K562 (cell line): ENCODE results near the gene GREB1. TPM values are rescaled to one million over a fixed set of nuclear protein-coding genes. Genes with fewer than 3 reads are reported as not detected.

ENCODE experiments used
- ATAC-seq: fragments of 200-7000 bp; cut with Tn5 transposase; 3 replicates; pipeline ENCODE4 v1.9.1; 2020; ENCODE audit warnings: moderate library complexity
- BruUV-seq: library from RNA; stranded (reverse); fragments of 400-500 nt; replicated peaks from 2 replicates; lab custom pipeline; 2021; lab: Mats Ljungman, UMichigan
- CTCF ChIA-PET: fragments of 300-600 bp; formaldehyde crosslinking; extraction: SDS; loops from one replicate; lab custom pipeline; 2021; ENCODE audit warnings: low intra/inter-chr PET ratio; lab: Yijun Ruan, JAX
- POLR2A ChIA-PET: fragments of 300-600, 350-650 bp; sonication (Branson Sonifier 250); formaldehyde crosslinking; extraction: SDS; loops from one replicate; lab custom pipeline; 2021; ENCODE audit warnings: antibody characterized with exemption, inconsistent platforms; lab: Yijun Ruan, JAX
- DNase-seq, 4 experiments: peaks; one replicate each; pipeline versions ENCODE4 v3.0.0 to v3.0.0-alpha.2; 2011 to 2018; ENCODE audit warnings: low spot score in 3 of 4, mixed read lengths in 3 of 4; ENCODE audit errors: extremely low read depth in 1 of 4
- FAIRE-seq: peaks from 2 replicates; lab custom pipeline; 2011; peaks lifted over from hg19 to GRCh38; lab: Jason Lieb, UNC
- H2AFZ ChIP-seq: 2 replicates; pipeline ENCODE4 v1.6.0; 2011; ENCODE audit warnings: low read depth, low read length, control low read depth, inconsistent platforms
- H3K27ac ChIP-seq: fragments of 200-600 bp; 3 replicates; pipeline ENCODE4 v1.8.0; 2011; ENCODE audit warnings: low read depth, mild to moderate bottlenecking, control low read depth, inconsistent platforms, low read length, moderate library complexity, mixed read lengths; ENCODE audit errors: extremely low read depth
- H3K27me3 ChIP-seq, 2 experiments: fragments of 300-600 bp in 1 of 2; 2 replicates in 1 of 2; 3 replicates in 1 of 2; pipeline versions ENCODE4 v1.6.0 to v1.8.0; 2011; ENCODE audit warnings: inconsistent platforms in 2 of 2, low read length in 2 of 2, mild to moderate bottlenecking in 1 of 2, mixed read lengths in 1 of 2, moderate library complexity in 1 of 2; ENCODE audit not compliant: control insufficient read depth in 2 of 2, insufficient read depth in 2 of 2
- H3K36me3 ChIP-seq: fragments of 300-600 bp; 3 replicates; pipeline ENCODE4 v1.8.0; 2011; ENCODE audit warnings: mild to moderate bottlenecking, low read length, inconsistent platforms; ENCODE audit not compliant: control insufficient read depth, insufficient read depth
- H3K4me1 ChIP-seq, 2 experiments: fragments of 200-600 bp in 1 of 2; replicated peaks in 1 of 2; 2 replicates in 1 of 2; 3 replicates in 1 of 2; pipeline versions ENCODE4 v1.5.1 to v1.8.0; 2011; ENCODE audit warnings: inconsistent platforms in 2 of 2, low read length in 2 of 2, mild to moderate bottlenecking in 1 of 2, mixed read lengths in 1 of 2, moderate library complexity in 1 of 2; ENCODE audit not compliant: control insufficient read depth in 2 of 2, insufficient read depth in 2 of 2
- H3K4me2 ChIP-seq: 2 replicates; pipeline ENCODE4 v1.6.1; 2011; ENCODE audit warnings: low read length, control low read depth, inconsistent platforms, mixed read lengths; ENCODE audit not compliant: insufficient read depth
- H3K4me3 ChIP-seq: fragments of 200-600 bp; sonication (generic), shearing (Covaris generic); 2 replicates; pipeline ENCODE4 v1.5.1; 2016; ENCODE audit warnings: control low read depth, inconsistent platforms
- H3K79me2 ChIP-seq: fragments of 200-600 bp; 3 replicates; pipeline ENCODE4 v1.8.0; 2011; ENCODE audit warnings: low read length, inconsistent platforms; ENCODE audit not compliant: control insufficient read depth, insufficient read depth
- H3K9ac ChIP-seq, 2 experiments: 2 replicates each; pipeline versions ENCODE4 v1.6.0 to v1.6.1; 2011; ENCODE audit warnings: low read depth in 2 of 2, low read length in 2 of 2, control low read depth in 1 of 2, inconsistent platforms in 1 of 2, mild to moderate bottlenecking in 1 of 2, mixed read lengths in 1 of 2; ENCODE audit not compliant: insufficient read depth in 1 of 2
- H3K9me1 ChIP-seq: one replicate; pipeline ENCODE4 v1.6.0; 2011; ENCODE audit warnings: inconsistent platforms, mild to moderate bottlenecking, low read length, moderate library complexity; ENCODE audit not compliant: control insufficient read depth, insufficient read depth
- H3K9me3 ChIP-seq: replicated peaks from 2 replicates; pipeline ENCODE4 v1.5.1; 2011; ENCODE audit warnings: low read depth, low read length, inconsistent platforms; ENCODE audit not compliant: control insufficient read depth, insufficient read depth
- H4K20me1 ChIP-seq: replicated peaks from 2 replicates; pipeline ENCODE4 v1.6.1; 2011; ENCODE audit warnings: low read length, inconsistent platforms, mixed read lengths; ENCODE audit not compliant: control insufficient read depth, insufficient read depth
- BRF2 ChIP-seq: IDR thresholded peaks from 3 replicates; pipeline ENCODE4 v1.6.1; 2011; ENCODE audit warnings: borderline replicate concordance, mild to moderate bottlenecking; ENCODE audit not compliant: insufficient read length, insufficient read depth
- CREB3 ChIP-seq: fragments of 450-650 bp; conservative IDR thresholded peaks from 2 replicates; pipeline ENCODE4 v1.6.1; 2016; ENCODE audit warnings: missing genetic modification characterization, low read depth, mild to moderate bottlenecking, missing compliant biosample characterization, moderate library complexity
- ZFP36 ChIP-seq: fragments of 150-350 bp; IDR thresholded peaks from 2 replicates; pipeline ENCODE4 v1.6.1; 2018; ENCODE audit warnings: low read length, low read depth; ENCODE audit not compliant: partially characterized antibody
- ZNF140 ChIP-seq: fragments of 250-450 bp; sonication (Bioruptor Pico); IDR thresholded peaks from 2 replicates; pipeline ENCODE4 v1.8.0; 2021; ENCODE audit warnings: moderate library complexity, mild to moderate bottlenecking, inconsistent platforms
- ZNF197 ChIP-seq: fragments of 200-800 bp; sonication (Bioruptor generic); IDR thresholded peaks from 2 replicates; pipeline ENCODE4 v1.6.1; 2016; ENCODE audit warnings: low read depth, missing genetic modification characterization, missing compliant biosample characterization
- ZNF3 ChIP-seq: fragments of 250-450 bp; sonication (Bioruptor Pico); IDR thresholded peaks from 2 replicates; pipeline ENCODE4 v1.5.0; 2021; ENCODE audit warnings: mild to moderate bottlenecking, moderate library complexity
- ZNF584 ChIP-seq: fragments of 200-800 bp; sonication (Bioruptor generic); IDR thresholded peaks from 2 replicates; pipeline ENCODE4 v1.6.1; 2016; ENCODE audit warnings: low read depth, mild to moderate bottlenecking, missing genetic modification characterization, missing compliant biosample characterization
- WGBS: fragments of 100-300 bp; shearing (Covaris generic); methylation state at CpG from one replicate; pipeline ENCODE4 v1.1.6; 2016; ENCODE audit warnings: low coverage, mixed read lengths; ENCODE audit not compliant: insufficient coverage; ENCODE audit errors: missing lambda C conversion rate; 5-methylcytosine and 5-hydroxymethylcytosine counted together
- in situ Hi-C: fragments of 300-500 bp; cut with MboI; formaldehyde crosslinking; loops from 4 replicates; pipeline ENCODE4 v1.15.0; 2018; ENCODE audit warnings: inconsistent platforms, mixed read lengths
- intact Hi-C: fragments of 100-400 bp; cut with micrococcal nuclease; formaldehyde crosslinking; loops from 2 replicates; pipeline ENCODE4 v1.14.2; 2022
- polyA plus RNA-seq, 8 experiments: library from polyadenylated mRNA; depleted of rRNA in 4 of 8; stranded (reverse) in 5 of 8; unstranded in 3 of 8; fragments of >200 nt; fragmentation: Nextera tagmentation in 2 of 8; fragmentation: Illumina TruSeq in 1 of 8; extraction: Ambion mirVana in 2 of 8; extraction: Trizol in 1 of 8; gene quantifications; 2 replicates each; pipeline versions ENCODE4 v1.2.1 to v1.2.3, GENCODE V29; 2011 to 2014; ENCODE audit warnings: inconsistent platforms in 1 of 8, missing spikeins in 1 of 8
- total RNA-seq, 7 experiments: library from RNA; depleted of rRNA in 6 of 7; stranded (reverse); fragments of >200 nt in 6 of 7; fragmentation: Illumina TruSeq in 2 of 7; extraction: Trizol in 2 of 7; gene quantifications; 2 replicates each; pipeline versions ENCODE4 v1.2.1 to v1.2.3, GENCODE V29; 2011 to 2021; ENCODE audit warnings: low replicate concordance in 1 of 7

The GREB1 gene
- total and polyA plus RNA-seq, 9 of the 15 experiments (the other 6 are each of a cell fraction or from before 2014, with no cell fraction given) = 0.04 to 0.86 (median 0.10) TPM; not detected in 1

GRCh38 chr2:11634584-11634983, 100.7 kb downstream of the GREB1 start:
- Histone ChIP-seq H3K27ac (no peak overlapping the region), H3K4me2 (no peak overlapping the region), H3K9ac (no peak overlapping the region), H4K20me1 (peaks cover 7% of the 10 kb centered on the region; the same call in 1 of the 2 replicates), H3K79me2 (no peaks in the 10 kb centered on the region), H3K4me1 (peaks cover 0 to 9% of the 10 kb centered on the region in 2 experiments; a peak in 2 of 5 replicates), H3K36me3 (no peaks in the 10 kb centered on the region), H2AFZ (no peak overlapping the region), H3K9me3 (no peaks in the 10 kb centered on the region), H3K9me1 (no peaks in the 10 kb centered on the region), H3K27me3 (peaks cover 68 to 88% of the 10 kb centered on the region in 2 experiments), H3K4me3 (no peak overlapping the region)
- ChIA-PET CTCF (no interaction called here), POLR2A (interaction anchor here (0.6 kb wide), 1 partner anchor 12 kb away, joined by 3 read pairs; no protein-coding TSS in a partner anchor)
- under 1% methylated on average over 15 of the region's 15 CpGs for WGBS
- in situ Hi-C loops (no loop called here), intact Hi-C loops (no loop called here)
- no peak for FAIRE-seq
- BruUV-seq = no TSS peak
- ATAC-seq = no peak
- TF ChIP-seq ZFP36 (no peak), ZNF584 (CRISPR knock-in tag) (no peak), CREB3 (tag) (no peak)
- no peak for DNase-seq

- no peak overlapping the region for H3K27ac ChIP-seq
- no peak overlapping the region for H3K4me3 ChIP-seq
- ChIA-PET POLR2A (interaction anchor here (0.6 kb wide), 1 partner anchor 11 kb away, joined by 3 read pairs; no protein-coding TSS in a partner anchor), CTCF (no interaction called here)
- no peak overlapping the region for H3K4me2 ChIP-seq
- no peaks in the 10 kb centered on the region for H3K9me3 ChIP-seq
- no peaks in the 10 kb centered on the region for H3K36me3 ChIP-seq
- no peak for ATAC-seq
- DNase-seq = no peak
- no TSS peak for BruUV-seq
- H2AFZ ChIP-seq = no peak overlapping the region
- WGBS = 3% methylated on average over 15 of the region's 15 CpGs
- no peak for FAIRE-seq
- intact Hi-C loops (no loop called here), in situ Hi-C loops (no loop called here)
- peaks cover 7% of the 10 kb centered on the region; the same call in 1 of the 2 replicates for H4K20me1 ChIP-seq
- H3K9ac ChIP-seq = no peak overlapping the region
- peaks cover 0 to 9% of the 10 kb centered on the region in 2 experiments; a peak in 2 of 5 replicates for H3K4me1 ChIP-seq
- H3K27me3 ChIP-seq = peaks cover 68 to 88% of the 10 kb centered on the region in 2 experiments
- H3K9me1 ChIP-seq = no peaks in the 10 kb centered on the region
- H3K79me2 ChIP-seq = no peaks in the 10 kb centered on the region
- TF ChIP-seq ZNF197 (CRISPR knock-in tag) (no peak), ZNF140 (CRISPR knock-in tag) (no peak), ZNF3 (no peak), BRF2 (no peak)
Observed at GRCh38 chr2:11635141-11635540, 101.3 kb downstream of the GREB1 start.
